C4-2B (cell line): ENCODE results near the gene LHX2.

Experiments
- H3K27ac ChIP-seq: fragments of 450-650 bp; 2 replicates; pipeline ENCODE4 v1.5.1; 2017
- ZFX ChIP-seq: fragments of 450-650 bp; IDR thresholded peaks from 2 replicates; pipeline ENCODE4 v1.6.1; 2017
- TF ChIP-seq, protein P1 (sequence below): fragments of 450-650 bp; conservative IDR thresholded peaks from 2 replicates; pipeline ENCODE4 v1.5.1; 2017; ENCODE audit warnings: mild to moderate bottlenecking

The LHX2 gene

DNA sequence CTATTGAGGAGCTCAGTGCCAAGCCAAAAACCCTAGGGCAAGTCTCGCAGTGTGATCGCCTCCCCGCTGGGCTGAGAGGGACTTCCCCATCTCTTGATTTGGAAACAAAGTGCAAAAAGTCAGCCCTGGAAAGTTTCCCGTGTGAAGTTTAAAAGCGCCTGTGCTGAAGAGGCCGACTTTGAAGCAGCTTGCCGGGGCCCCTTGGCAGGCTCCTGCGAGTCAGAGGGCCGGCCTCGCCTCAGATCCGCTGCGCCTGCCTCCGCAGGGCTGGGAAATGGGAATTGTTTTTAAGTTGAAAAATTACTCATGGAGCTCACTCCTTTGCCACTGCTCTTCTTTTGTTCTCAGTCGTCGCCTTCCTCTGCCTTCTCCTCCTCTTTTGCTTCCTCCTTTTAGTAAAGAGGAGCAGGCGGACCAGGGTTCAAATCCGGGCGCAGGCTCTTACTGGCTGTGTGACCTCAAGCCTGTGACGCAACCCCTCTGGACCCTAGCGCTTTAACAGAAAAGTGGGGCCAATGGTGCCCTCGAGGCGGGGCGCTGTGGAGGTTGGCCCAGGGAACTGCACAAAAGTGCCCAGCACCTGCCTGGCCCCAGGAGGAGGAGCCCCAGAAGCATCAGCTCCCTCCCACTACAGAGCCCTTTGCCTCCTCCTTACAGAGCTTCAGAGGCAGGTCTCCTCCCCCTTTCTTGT, 14.7 kb upstream of the LHX2 start:
- TF ChIP-seq, protein P1, sequence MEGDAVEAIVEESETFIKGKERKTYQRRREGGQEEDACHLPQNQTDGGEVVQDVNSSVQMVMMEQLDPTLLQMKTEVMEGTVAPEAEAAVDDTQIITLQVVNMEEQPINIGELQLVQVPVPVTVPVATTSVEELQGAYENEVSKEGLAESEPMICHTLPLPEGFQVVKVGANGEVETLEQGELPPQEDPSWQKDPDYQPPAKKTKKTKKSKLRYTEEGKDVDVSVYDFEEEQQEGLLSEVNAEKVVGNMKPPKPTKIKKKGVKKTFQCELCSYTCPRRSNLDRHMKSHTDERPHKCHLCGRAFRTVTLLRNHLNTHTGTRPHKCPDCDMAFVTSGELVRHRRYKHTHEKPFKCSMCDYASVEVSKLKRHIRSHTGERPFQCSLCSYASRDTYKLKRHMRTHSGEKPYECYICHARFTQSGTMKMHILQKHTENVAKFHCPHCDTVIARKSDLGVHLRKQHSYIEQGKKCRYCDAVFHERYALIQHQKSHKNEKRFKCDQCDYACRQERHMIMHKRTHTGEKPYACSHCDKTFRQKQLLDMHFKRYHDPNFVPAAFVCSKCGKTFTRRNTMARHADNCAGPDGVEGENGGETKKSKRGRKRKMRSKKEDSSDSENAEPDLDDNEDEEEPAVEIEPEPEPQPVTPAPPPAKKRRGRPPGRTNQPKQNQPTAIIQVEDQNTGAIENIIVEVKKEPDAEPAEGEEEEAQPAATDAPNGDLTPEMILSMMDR = no peak
- TF ChIP-seq ZFX = no peak
- H3K27ac ChIP-seq = no peak overlapping the region

DNA sequence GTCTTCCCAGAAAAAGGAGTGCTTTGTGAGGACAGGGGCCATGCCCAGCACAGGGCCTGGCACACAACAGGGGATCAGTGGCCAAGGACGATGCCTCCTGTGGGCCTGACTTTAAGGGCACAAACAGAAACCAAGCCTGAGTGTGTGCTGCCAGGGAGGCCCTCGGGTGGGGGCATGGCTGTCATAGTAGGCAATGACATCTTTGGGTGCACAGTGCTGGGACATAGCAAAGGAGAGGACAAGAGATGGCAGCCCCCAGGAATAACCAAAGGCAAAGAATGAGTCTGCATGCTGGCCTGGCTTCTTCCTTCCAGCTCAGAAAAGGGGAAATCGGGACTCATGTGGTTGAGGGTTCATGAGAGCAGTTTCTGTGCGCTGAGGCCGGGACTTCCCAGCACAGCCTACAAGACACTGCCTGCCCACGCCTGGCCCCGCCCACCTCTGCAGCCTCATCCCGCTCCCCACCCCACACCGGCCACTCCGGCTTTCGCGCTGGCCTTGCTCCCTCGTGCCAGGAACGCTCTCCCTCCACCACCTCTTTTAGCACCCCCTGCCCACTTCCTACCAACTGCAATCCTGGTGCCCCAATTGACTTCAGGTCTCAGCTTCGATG, 13.8 kb upstream of the LHX2 start:
- no peak for TF ChIP-seq ZFX
- TF ChIP-seq, protein P1 = no peak
- no peak overlapping the region for H3K27ac ChIP-seq

DNA sequence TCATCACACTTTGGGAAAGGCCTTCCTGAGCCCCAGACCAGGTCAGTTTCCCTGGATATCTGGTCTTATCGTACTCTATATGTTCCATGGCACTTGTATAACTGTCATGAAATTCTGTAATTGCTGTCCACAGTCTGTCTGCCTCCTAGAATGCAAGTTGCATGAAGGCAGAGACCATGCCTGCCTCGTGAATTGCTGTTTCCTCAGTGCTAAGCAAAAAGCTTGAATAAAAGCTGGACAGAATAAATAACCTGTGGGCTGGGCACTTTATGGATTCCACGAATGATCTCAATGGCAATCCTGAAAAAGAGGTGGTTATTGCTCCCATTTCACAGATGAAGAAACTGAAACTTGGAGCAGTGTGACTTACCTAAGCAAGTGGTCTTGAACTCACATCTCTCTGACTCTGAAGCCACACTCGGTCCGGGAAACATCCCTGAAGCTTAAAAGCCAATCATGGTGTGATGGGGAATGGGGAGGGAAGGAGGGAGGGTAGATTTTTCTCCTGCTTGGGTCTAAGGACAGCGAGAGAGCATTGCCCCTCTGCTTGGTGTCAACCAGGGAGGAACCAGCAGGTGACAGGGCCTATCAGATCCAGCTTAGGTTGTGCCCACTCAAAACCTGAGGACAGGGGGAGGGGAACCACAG, 13.2 kb upstream of the LHX2 start:
- TF ChIP-seq ZFX = no peak
- TF ChIP-seq, protein P1 = no peak
- H3K27ac ChIP-seq = no peak overlapping the region

DNA sequence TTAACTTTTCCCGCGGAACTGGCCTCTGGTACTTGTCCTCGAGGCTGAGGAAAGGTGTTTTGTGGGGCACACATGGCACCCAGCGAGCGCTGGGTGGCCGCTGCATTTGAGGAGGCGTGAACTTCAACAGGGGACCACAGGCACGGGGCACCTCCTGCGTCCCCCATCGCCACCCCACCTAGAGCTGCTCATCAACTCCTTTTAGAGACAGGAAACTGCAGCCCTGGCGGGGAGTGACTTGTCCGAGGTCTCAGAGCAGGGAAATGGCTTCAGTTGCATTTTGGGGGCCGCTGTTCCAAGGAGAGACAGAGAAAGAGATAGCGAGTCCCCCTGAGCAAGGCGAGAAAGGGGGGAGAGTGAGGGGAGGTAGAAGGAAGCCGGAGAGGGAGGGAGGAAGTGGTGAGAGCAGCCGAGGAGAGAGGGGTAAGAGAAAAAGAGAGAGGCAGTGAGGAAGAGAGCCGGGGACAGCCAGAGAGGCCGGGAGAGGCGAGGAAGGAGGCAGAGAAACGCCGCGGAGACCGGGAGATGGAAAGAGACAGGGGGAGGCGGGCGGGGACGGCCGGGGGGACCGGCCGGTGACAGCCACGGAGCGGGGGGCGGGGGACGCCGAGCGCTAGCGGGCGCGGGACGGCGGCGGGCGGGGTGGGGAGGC, 12.5 kb upstream of the LHX2 start:
- no peak for TF ChIP-seq ZFX
- H3K27ac ChIP-seq = no peak overlapping the region

DNA sequence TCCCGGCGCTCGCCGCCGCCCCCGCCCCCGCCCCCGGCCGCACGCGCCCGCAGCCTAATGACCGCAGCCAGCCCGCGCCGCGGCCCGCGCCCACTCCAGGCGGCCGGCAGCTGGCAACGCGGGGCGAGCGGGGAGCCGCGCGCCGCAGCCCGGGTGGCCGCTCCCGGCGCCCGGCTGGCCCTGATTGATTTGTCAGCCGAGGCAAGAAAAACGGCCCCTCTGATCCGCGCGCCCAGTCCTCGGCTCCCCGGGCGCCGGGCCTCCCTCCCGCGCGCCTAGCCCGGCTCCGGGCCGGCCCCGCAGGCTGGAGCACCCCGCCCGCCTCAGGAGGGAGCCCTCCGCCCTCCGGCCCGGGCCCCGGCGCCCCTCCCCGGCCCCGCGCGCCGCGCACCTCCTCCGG, 11.9 kb upstream of the LHX2 start:
- no peak for TF ChIP-seq ZFX
- TF ChIP-seq, protein P1 = no peak
- no peak overlapping the region for H3K27ac ChIP-seq

DNA sequence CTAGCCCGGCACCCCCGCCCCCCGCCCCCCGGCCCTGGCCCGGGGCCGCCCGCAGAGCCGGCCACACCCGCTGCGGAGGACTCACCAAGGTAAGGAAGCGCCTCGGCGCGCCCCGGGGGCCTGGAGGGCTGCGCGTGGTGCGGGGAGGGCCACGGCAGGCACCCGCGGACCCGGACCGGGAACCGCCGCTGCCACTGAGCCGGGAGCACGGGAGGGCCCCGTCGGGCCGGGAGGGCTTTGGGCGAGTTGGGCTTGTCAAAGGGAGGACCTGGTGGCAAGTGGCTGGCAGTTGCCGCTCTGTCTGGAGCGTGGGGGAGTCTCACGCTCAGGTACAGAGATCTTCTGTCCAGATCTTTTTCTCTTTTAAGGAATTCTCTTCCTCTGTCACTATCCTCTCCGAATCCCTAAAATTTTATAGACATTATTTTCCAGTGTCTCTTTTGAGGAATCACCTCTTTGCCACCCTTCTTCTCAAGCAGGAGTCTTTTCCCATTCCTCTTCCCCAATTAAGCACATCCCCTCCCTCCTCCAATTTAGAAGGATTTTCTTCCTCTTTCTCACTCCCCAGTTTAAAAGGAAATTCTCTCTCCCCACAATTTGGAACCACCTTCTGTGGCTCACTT, 11.3 kb upstream of the LHX2 start:
- TF ChIP-seq, protein P1 = no peak
- no peak for TF ChIP-seq ZFX
- H3K27ac ChIP-seq = no peak overlapping the region

DNA sequence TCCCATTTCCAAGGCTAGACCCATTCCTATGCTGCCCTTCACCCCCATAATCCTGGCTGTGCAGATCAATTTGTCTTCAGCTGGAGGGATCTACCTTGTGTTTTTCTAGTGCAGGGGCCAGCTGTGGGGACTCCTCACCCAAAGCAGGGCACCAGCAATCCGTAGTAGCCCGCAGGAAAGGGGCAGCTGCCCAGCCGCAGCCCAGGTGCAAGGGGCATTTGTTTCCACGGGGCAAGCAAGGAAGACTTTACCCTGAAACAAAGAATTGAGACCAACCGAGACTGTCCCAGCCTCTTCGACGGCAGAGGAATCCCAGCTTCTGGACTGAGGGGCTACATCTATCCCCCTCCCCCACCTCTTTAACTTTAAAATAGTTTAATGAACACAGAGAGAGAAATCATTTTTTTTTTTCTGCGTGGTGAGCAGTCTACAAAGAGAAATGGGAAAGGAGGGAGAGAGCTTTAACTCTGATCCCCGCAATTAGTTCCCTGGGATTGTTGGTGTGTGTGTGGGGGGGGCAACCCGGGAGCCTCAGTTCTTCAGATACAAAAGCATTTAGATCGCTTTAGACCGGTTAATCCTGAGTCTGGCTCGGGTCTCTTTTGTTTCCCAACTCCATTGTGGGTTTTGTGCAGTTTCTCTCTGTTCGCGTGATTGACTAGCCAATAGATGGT, 10.6 kb upstream of the LHX2 start:
- no peak for TF ChIP-seq ZFX
- TF ChIP-seq, protein P1 = no peak
- no peak overlapping the region for H3K27ac ChIP-seq
